Measurements from ENCODE around the gene DCC. TPM values are rescaled to one million over a fixed set of nuclear protein-coding genes. Genes with fewer than 3 reads are reported as not detected.

DCC gene
- total and polyA plus RNA-seq, 2 donors (not counting 1 experiment from before 2014, with no cell fraction given): 0.14 TPM; not detected in 1

- no peak overlapping the region for H3K4me3 ChIP-seq (replicated peaks in 1 of 4; ENCODE audit: control extremely low read depth in 1 of 4, insufficient read depth in 1 of 4, low read depth in 3 of 4, low read length in 4 of 4)
- no peak overlapping the region for H3K27ac ChIP-seq (ENCODE audit: insufficient read depth, low read length)
- DNase-seq (ENCODE audit: low read depth in 2 of 2): no peak
- H3K4me1 ChIP-seq (ENCODE audit: control insufficient read depth, extremely low read depth, insufficient read depth, low read length): no peaks in the 10 kb centered on the region
- no peaks in the 10 kb centered on the region for H3K79me2 ChIP-seq (ENCODE audit: control insufficient read depth, insufficient read depth, low read length)
- H2AFZ ChIP-seq (ENCODE audit: low read length): no peak overlapping the region
- H4K20me1 ChIP-seq (ENCODE audit: control insufficient read depth, extremely low read depth, insufficient read depth, low read length): no peaks in the 10 kb centered on the region
- H3K4me2 ChIP-seq (ENCODE audit: extremely low read depth, insufficient read depth, low read length): no peak overlapping the region
- H3K36me3 ChIP-seq (ENCODE audit: control insufficient read depth, insufficient read depth, low read length): no peaks in the 10 kb centered on the region
- no peaks in the 10 kb centered on the region for H3K9me3 ChIP-seq (ENCODE audit: control insufficient read depth, insufficient read depth, low read depth, low read length)
- H3K27me3 ChIP-seq (ENCODE audit: control insufficient read depth, insufficient read depth, low read length): no peaks in the 10 kb centered on the region
- TF ChIP-seq EZH2 (IDR thresholded peaks at IDR 0.05; ENCODE audit: low read length, missing control alignments) (no peak), CTCF (conservative IDR thresholded peaks at IDR 0.05 in 1 of 2, IDR thresholded peaks at IDR 0.05 in 1 of 2; ENCODE audit: low read depth in 1 of 2, low read length in 2 of 2) (no peak)
- no peak overlapping the region for H3K9ac ChIP-seq (ENCODE audit: insufficient read depth, low read length)
Measured at GRCh38 chr18:53254265-53254664, 914.3 kb downstream of the DCC start.

- H4K20me1 ChIP-seq (ENCODE audit: control insufficient read depth, extremely low read depth, insufficient read depth, low read length): no peaks in the 10 kb centered on the region
Measured at GRCh38 chr18:53261241-53261640, 921.2 kb downstream of the DCC start.

GRCh38 chr18:53266850-53267249 lies 926.9 kb downstream of the DCC start:
- no peaks in the 10 kb centered on the region for H3K36me3 ChIP-seq (ENCODE audit: control insufficient read depth, insufficient read depth, low read length)
- H3K27ac ChIP-seq (ENCODE audit: insufficient read depth, low read length): no peak overlapping the region
- no peaks in the 10 kb centered on the region for H3K27me3 ChIP-seq (ENCODE audit: control insufficient read depth, insufficient read depth, low read length)
- no peak overlapping the region for H3K9ac ChIP-seq (ENCODE audit: insufficient read depth, low read length)
- H3K9me3 ChIP-seq (ENCODE audit: control insufficient read depth, insufficient read depth, low read depth, low read length): no peaks in the 10 kb centered on the region
- no peaks in the 10 kb centered on the region for H3K4me1 ChIP-seq (ENCODE audit: control insufficient read depth, extremely low read depth, insufficient read depth, low read length)
- H3K79me2 ChIP-seq (ENCODE audit: control insufficient read depth, insufficient read depth, low read length): no peaks in the 10 kb centered on the region
- no peak overlapping the region for H2AFZ ChIP-seq (ENCODE audit: low read length)
- no peak for TF ChIP-seq EZH2 (IDR thresholded peaks at IDR 0.05; ENCODE audit: low read length, missing control alignments)
- no peak for TF ChIP-seq CTCF (conservative IDR thresholded peaks at IDR 0.05 in 1 of 2, IDR thresholded peaks at IDR 0.05 in 1 of 2; ENCODE audit: low read depth in 1 of 2, low read length in 2 of 2)
- H4K20me1 ChIP-seq (ENCODE audit: control insufficient read depth, extremely low read depth, insufficient read depth, low read length): no peaks in the 10 kb centered on the region
- DNase-seq (ENCODE audit: low read depth in 2 of 2): no peak
- H3K4me2 ChIP-seq (ENCODE audit: extremely low read depth, insufficient read depth, low read length): no peak overlapping the region
- no peak overlapping the region for H3K4me3 ChIP-seq (replicated peaks in 1 of 4; ENCODE audit: control extremely low read depth in 1 of 4, insufficient read depth in 1 of 4, low read depth in 3 of 4, low read length in 4 of 4)

More at GRCh38 chr18:53261241-53261640, 921.2 kb downstream of the DCC start:
- Histone ChIP-seq H2AFZ (ENCODE audit: low read length) (no peak overlapping the region), H3K4me2 (ENCODE audit: extremely low read depth, insufficient read depth, low read length) (no peak overlapping the region), H3K27ac (ENCODE audit: insufficient read depth, low read length) (no peak overlapping the region), H3K4me3 (replicated peaks in 1 of 4; ENCODE audit: control extremely low read depth in 1 of 4, insufficient read depth in 1 of 4, low read depth in 3 of 4, low read length in 4 of 4) (no peak overlapping the region), H3K9me3 (ENCODE audit: control insufficient read depth, insufficient read depth, low read depth, low read length) (no peaks in the 10 kb centered on the region), H3K4me1 (ENCODE audit: control insufficient read depth, extremely low read depth, insufficient read depth, low read length) (no peaks in the 10 kb centered on the region), H3K27me3 (ENCODE audit: control insufficient read depth, insufficient read depth, low read length) (no peaks in the 10 kb centered on the region), H3K36me3 (ENCODE audit: control insufficient read depth, insufficient read depth, low read length) (no peaks in the 10 kb centered on the region), H3K9ac (ENCODE audit: insufficient read depth, low read length) (no peak overlapping the region), H3K79me2 (ENCODE audit: control insufficient read depth, insufficient read depth, low read length) (no peaks in the 10 kb centered on the region)
- no peak for TF ChIP-seq CTCF (conservative IDR thresholded peaks at IDR 0.05 in 1 of 2, IDR thresholded peaks at IDR 0.05 in 1 of 2; ENCODE audit: low read depth in 1 of 2, low read length in 2 of 2)
- no peak for TF ChIP-seq EZH2 (IDR thresholded peaks at IDR 0.05; ENCODE audit: low read length, missing control alignments)
- DNase-seq (ENCODE audit: low read depth in 2 of 2): no peak

Data from fibroblast of lung (primary cell).